ENCODE measurements around the gene ELOB. TPM values are rescaled to one million over a fixed set of nuclear protein-coding genes. Genes with fewer than 3 reads are reported as not detected.

Gene ELOB
- total and polyA plus RNA-seq, 2 experiments from 2014 or later, result 180 to 606 TPM

DNA sequence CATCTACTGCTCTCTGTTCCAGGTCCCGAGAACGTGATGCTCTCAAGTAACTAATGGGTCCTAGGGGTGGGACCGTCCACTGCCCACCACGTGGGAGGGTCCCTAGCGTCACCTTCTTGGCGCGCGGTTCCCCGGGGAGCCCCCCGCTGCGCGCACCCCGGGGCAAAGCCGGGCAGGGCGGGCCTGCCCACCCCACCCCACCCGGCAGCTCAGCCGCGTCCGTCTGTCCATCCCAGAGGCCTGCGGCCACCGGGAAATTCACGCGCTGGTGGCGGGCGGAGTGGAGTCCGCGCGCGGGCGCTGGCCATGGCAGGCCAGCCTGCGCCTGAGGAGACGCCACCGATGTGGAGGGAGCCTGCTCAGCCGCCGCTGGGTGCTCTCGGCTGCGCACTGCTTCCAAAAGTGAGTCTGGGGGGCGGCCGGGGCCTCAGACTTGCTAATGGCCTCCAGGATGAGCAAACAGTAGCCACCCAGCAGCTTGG lies 21.7 kb upstream of the ELOB start:
- TF ChIP-seq, protein P1, sequence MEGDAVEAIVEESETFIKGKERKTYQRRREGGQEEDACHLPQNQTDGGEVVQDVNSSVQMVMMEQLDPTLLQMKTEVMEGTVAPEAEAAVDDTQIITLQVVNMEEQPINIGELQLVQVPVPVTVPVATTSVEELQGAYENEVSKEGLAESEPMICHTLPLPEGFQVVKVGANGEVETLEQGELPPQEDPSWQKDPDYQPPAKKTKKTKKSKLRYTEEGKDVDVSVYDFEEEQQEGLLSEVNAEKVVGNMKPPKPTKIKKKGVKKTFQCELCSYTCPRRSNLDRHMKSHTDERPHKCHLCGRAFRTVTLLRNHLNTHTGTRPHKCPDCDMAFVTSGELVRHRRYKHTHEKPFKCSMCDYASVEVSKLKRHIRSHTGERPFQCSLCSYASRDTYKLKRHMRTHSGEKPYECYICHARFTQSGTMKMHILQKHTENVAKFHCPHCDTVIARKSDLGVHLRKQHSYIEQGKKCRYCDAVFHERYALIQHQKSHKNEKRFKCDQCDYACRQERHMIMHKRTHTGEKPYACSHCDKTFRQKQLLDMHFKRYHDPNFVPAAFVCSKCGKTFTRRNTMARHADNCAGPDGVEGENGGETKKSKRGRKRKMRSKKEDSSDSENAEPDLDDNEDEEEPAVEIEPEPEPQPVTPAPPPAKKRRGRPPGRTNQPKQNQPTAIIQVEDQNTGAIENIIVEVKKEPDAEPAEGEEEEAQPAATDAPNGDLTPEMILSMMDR (IDR thresholded peaks at IDR 0.05; ENCODE audit: low read depth, low read length), result no peak
- Histone ChIP-seq H3K36me3 (no peaks in the 10 kb centered on the region), H3K4me1 (ENCODE audit: low read depth) (no peaks in the 10 kb centered on the region), H3K9me3 (ENCODE audit: low read depth) (no peaks in the 10 kb centered on the region), H3K4me3 (no peak overlapping the region), H3K27me3 (no peaks in the 10 kb centered on the region), H3K27ac (no peak overlapping the region)
- DNase-seq (ENCODE audit: low read depth in 1 of 2, low spot score in 1 of 2), result no peak

DNA sequence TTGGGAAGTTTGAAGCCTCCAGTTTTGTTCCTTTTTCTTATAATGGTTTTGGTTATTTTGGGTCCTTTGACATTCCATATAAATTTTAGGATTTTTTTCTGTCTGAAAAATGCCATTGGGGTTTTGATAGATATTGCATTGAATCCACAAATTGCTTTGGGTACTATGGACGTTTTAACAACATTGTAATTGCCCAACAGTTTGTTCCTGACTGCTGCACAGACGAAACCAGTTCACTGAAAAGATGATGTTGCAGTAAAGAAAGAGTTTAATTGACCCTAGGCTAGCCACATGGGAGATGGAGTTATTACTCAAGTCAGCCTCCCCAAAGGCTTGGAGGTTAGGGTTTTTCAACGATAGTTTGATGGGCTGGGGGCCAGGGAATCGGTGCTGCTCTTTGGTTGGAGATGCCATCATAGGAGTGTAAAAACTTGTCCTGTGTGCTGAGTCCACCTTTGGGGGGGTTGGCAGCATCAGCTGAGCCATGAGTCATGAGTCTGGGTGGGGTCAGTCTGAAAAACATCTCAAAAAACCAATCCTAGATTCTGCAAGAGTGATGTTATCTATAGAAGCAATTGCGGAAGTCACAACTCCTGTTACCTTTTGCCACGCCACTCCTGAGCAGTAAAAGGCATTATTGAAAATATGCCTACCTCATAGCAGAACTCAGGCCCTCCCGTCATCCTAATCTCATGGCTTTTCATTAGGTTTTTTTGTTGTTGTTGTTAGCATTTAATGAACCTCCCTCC lies 18.5 kb upstream of the ELOB start:
- H3K4me1 ChIP-seq (ENCODE audit: low read depth), result no peaks in the 10 kb centered on the region
- TF ChIP-seq, protein P1 (IDR thresholded peaks at IDR 0.05; ENCODE audit: low read depth, low read length), result no peak
- DNase-seq (ENCODE audit: low read depth in 1 of 2, low spot score in 1 of 2), result no peak
- H3K4me3 ChIP-seq, result no peak overlapping the region
- H3K36me3 ChIP-seq, result no peaks in the 10 kb centered on the region
- H3K27me3 ChIP-seq, result peaks cover 14% of the 10 kb centered on the region
- H3K27ac ChIP-seq, result no peak overlapping the region
- no peaks in the 10 kb centered on the region for H3K9me3 ChIP-seq (ENCODE audit: low read depth)

DNA sequence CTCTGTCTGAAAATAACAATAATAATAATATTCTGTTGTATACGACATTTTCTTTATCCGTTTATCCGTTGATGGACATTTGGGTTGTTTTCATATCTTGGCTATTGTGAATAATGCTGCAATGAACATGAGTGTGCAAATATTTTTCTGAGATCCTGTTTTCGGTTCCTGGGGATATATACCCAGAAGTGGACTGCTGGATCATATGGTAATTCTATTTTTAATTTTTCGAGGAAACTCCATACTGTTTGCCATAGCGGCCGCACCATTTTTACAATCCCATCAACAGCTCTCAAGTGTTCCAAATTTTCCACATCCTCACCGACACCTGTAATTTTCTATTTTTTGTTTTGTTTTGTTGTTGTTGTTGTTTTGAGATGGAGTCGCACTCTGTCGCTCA lies 15.9 kb upstream of the ELOB start:
- H3K4me3 ChIP-seq, result no peak overlapping the region
- H3K27me3 ChIP-seq, result peaks cover 16% of the 10 kb centered on the region
- no peaks in the 10 kb centered on the region for H3K9me3 ChIP-seq (ENCODE audit: low read depth)
- no peaks in the 10 kb centered on the region for H3K4me1 ChIP-seq (ENCODE audit: low read depth)
- TF ChIP-seq, protein P1 (IDR thresholded peaks at IDR 0.05; ENCODE audit: low read depth, low read length), result no peak
- no peak for DNase-seq (ENCODE audit: low read depth in 1 of 2, low spot score in 1 of 2)
- H3K27ac ChIP-seq, result no peak overlapping the region
- H3K36me3 ChIP-seq, result no peaks in the 10 kb centered on the region

DNA sequence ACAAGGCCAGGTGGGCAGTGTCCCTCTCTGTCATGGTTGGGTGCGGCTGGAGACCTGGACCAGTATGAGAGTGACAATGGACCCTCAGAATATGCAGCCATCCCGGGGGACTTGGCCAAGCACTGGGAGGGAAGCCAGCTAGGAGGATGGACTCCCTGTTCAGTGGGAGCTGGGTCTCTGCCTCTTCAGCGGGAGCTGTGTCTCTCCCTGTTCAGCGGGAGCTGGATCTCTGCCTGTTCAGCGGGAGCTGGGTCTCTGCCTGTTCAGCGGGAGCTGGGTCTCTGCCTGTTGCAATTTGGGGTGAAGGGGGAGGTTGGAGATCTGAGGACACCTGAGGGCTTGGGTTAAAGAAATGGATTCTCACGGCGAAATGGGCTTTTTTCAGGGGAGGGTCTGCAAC lies 14.1 kb upstream of the ELOB start:
- DNase-seq (ENCODE audit: low read depth in 1 of 2, low spot score in 1 of 2), result no peak
- TF ChIP-seq, protein P1 (IDR thresholded peaks at IDR 0.05; ENCODE audit: low read depth, low read length), result no peak
- no peak overlapping the region for H3K4me3 ChIP-seq
- H3K4me1 ChIP-seq (ENCODE audit: low read depth), result no peaks in the 10 kb centered on the region
- no peak overlapping the region for H3K27ac ChIP-seq
- no peaks in the 10 kb centered on the region for H3K36me3 ChIP-seq
- H3K9me3 ChIP-seq (ENCODE audit: low read depth), result no peaks in the 10 kb centered on the region
- peaks cover 21% of the 10 kb centered on the region for H3K27me3 ChIP-seq

DNA sequence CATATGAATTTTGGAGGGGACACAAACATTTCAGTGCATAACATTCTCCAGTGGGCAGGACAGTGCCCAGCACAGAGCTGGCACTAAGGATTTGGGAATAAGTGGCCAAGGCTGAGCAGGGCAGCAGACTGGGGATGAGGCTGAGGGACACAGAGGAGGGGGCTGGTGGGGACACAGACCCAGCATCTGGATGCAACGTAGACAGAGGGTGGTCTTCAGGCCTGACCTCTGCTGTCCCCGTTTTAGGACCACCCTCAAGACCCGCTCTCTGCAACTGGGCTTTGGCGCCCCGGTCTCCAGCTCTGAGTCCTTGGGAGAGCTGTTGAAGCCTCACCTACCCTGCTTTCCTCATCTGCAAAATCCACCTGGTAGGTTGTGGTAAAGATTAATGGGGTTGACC lies 13.6 kb upstream of the ELOB start:
- H3K36me3 ChIP-seq, result no peaks in the 10 kb centered on the region
- H3K27me3 ChIP-seq, result peaks cover 26% of the 10 kb centered on the region
- H3K4me1 ChIP-seq (ENCODE audit: low read depth), result no peaks in the 10 kb centered on the region
- TF ChIP-seq, protein P1 (IDR thresholded peaks at IDR 0.05; ENCODE audit: low read depth, low read length), result no peak
- no peak overlapping the region for H3K4me3 ChIP-seq
- H3K9me3 ChIP-seq (ENCODE audit: low read depth), result no peaks in the 10 kb centered on the region
- H3K27ac ChIP-seq, result no peak overlapping the region
- no peak for DNase-seq (ENCODE audit: low read depth in 1 of 2, low spot score in 1 of 2)

Measured in cardiac muscle cell (in vitro differentiated cells and primary cell).